H54 (cell line): ENCODE measurements around the gene MAEA.
A peak's percentile ranks its signal among the peaks of the same experiment; 100 is the strongest.
"Not testable (repeated sequence)": the region's sequence is repeated elsewhere in the genome, so short reads cannot be mapped to it uniquely, and the experiment has no call there.

Source experiments
- DNase-seq: peaks from one replicate; pipeline ENCODE4 v3.0.0; 2011; ENCODE audit warnings: low spot score, mixed read lengths; ENCODE audit not compliant: insufficient read length
- FAIRE-seq: peaks from 3 replicates; lab custom pipeline; 2011; peaks lifted over from hg19 to GRCh38; lab: Jason Lieb, UNC
- POLR2A ChIP-seq: IDR thresholded peaks from 2 replicates; pipeline ENCODE4 v1.6.1; 2011; ENCODE audit warnings: low read depth, mild to moderate bottlenecking, low read length

Gene MAEA

DNA sequence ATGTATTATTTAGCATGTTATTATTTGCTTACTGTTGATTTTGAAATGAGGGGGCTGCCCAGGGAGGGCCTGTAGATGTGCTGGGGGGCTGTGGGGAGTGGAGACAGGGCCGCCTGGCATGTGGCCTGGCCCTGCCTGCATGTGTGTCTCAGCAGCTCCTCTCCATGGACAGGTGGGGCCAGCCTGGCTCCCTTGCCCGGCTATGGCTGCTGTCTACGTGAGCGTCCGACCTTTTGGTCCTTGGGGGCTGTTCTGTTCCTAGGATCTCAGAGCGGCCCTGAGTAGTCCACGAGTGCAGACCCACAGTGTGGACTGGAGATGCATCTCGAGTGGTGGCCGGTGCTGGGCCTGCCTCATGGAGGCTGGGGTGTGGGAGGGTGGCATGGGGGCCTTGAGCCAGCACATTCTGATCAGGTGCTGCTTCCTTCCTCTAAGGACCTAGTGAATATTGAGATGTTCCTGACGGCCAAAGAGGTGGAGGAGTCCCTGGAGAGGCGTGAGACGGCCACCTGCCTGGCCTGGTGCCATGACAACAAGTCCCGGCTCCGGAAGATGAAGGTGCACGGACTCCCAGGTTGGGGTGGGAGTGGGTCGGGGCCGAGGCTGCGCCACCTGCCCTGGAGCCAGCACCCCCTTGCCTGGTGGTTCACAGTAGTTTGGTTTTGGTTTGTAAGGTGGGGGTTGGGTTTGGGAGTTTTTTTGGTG, 32.4 kb downstream of the MAEA start:
- no peak for FAIRE-seq
- DNase-seq: no peak
- no peak for TF ChIP-seq POLR2A

GRCh38 chr4:1323280-1323634, 33.6 kb downstream of the MAEA start:
- TF ChIP-seq POLR2A: no peak
- no peak for FAIRE-seq

DNA sequence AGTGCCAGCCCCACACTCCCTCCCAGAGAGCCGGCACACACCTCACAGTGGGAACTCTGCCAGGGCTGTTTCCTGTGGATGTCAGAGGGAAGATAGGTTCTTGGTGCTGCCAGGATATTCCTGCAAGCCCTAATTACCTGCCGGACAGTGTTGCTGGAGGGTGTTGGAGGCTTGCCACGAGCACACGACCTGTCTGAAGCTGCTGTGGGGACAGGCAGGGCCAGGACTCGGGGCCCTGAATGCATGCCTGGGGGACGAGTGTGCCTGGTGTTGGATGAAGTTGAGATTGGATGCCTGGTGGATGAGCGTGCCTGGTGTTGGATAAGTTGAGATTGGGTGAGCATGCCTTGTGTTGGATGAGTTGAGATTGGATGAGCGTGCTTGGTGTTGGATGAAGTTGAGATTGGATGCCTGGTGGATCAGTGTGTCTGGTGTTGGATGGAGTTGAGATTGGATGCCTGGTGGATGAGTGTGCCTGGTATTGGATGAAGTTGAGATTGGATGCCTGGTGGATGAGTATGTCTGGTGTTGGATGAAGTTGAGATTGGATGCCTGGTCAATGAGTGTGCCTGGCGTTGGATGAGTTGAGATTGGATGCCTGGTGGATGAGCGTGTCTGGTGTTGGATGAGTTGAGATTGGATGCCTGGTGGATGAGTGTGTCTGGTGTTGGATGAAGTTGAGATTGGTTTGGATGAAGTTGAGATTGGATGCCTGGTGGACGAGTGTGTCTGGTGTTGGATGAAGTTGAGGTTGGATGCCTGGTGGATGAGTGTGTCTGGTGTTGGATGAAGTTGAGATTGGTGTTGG, 34.1 kb downstream of the MAEA start:
- FAIRE-seq (no peak), DNase-seq (peak; percentile 44)
- TF ChIP-seq POLR2A: no peak

More at GRCh38 chr4:1323280-1323634, 33.6 kb downstream of the MAEA start:
- DNase-seq: no peak

DNA sequence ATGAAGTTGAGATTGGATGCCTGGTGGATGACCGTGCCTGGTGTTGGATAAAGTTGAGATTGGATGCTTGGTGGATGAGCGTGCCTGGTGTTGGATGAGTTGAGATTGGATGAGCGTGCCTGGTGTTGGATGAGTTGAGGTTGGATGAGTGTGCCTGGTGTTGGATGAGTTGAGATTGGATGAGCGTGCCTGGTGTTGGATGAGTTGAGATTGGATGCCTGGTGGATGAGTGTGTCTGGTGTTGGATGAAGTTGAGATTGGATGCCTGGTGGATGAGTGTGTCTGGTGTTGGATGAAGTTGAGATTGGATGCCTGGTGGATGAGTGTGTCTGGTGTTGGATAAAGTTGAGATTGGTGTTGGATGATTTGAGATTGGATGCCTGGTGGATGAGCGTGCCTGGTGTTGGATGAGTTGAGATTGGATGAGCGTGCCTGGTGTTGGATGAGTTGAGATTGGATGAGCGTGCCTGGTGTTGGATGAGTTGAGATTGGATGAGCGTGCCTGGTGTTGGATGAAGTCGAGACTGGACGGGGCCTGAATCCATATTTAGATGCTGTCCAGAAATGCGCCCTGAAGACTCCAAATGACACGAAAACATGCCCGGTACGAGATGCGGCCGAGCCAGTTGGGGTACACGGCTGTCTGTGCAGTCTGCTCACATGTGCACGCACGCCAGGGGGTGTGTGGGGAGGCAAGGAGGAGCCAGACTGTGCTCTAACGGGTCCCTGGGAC, 34.9 kb downstream of the MAEA start:
- FAIRE-seq, DNase-seq: not testable (repeated sequence)

DNA sequence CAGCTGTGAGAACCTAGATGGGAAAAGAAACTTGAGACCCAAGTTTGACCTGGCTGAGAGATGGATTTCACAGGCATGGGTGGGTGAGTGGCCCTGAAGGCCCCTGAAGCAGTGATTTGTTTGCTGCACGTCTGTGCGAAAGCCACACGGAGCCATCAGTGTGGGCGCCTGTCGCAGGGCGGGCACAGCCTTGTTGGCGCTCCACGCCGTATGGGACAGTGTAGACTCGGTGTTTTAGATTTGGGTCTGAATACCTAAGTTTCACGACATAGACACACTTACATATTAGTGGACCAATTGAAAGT, 35.4 kb downstream of the MAEA start:
- DNase-seq (no peak), FAIRE-seq (no peak)
- TF ChIP-seq POLR2A: no peak

DNA sequence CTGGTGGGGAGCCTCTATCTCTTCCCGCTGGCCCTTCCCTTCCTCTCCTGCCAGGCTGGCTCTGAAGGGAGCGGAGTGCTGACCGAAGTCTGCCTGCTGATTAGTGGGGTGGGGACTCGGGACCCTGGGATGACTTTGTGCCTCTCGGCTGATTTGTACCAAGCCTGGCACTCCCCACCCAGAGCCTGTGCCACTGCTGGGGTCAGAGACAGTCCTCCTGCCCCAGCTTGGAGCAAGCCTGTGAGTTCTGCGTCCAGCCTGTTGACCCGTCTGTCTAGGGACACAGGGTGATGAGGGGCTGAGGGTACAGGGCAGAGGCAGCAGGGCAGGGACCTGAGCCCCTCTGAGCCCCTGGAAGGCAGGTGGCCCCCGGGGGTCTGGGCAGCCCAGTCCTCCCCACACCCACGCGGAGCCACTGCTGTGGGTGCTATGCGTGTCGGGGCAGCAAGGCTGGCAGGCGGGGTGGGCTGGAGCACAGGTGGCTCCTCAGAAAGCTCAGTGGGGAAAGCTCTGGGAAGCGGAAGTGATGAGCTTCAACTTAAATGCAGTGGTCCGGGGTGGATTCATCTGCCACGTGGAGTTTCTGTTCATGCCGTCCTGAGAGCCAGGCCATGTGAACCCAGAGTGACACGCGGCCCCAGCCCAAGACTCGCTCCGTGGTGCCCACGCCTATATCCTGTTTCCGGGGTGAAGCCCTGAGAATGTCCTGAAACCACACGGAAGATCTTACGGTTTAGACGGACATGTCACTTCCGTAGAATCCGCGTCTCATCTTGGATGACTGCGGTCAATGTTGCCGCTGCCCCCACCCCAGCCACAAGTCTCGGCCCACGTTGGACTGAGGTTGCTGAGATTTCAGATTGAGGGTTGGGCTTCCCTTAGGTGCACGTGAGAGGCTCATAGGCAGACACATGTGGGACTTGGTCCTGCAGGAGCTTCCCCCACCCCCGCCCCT, 36.3 kb downstream of the MAEA start:
- no peak for TF ChIP-seq POLR2A
- DNase-seq (no peak), FAIRE-seq (no peak)

GRCh38 chr4:1326751-1327525, 37.2 kb downstream of the MAEA start:
- FAIRE-seq (no peak), DNase-seq (no peak)
- no peak for TF ChIP-seq POLR2A

DNA sequence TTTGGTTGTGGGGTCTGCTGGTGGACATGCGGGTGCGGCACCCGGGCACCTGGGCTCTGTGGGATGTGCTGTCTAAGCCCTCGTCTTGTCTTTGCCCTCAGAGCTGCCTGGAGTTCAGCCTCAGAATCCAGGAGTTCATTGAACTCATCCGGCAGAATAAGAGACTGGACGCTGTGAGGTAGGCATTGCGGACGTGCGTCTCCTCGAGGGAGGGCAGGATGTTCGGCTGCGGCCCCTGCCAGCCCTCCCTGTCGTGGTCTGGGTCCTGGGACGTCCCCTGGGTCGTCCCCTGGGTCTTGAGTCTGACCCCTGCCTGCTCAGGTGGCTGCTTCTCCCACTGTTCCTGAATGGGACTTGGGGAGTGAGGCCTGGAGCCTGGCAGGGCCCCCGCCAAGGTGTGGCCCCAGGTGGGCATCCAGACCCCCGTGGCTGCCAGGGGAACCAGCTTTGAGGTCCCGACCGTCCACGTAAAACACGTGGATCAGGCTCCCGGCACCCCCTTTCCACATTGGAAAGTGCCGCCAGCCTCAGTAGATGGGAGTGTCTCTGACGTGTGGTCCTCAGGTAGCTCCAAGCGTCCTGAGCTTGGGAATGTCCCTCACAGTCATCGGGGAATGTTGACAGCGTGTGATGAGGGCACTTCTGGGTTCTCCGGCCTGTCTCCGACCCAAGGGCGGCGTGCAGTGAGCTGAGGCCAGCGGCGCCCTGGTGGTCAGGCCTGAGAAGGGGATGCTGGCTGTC, 38.0 kb downstream of the MAEA start:
- TF ChIP-seq POLR2A: no peak
- DNase-seq (no peak), FAIRE-seq (no peak)

- no peak for FAIRE-seq
- DNase-seq: no peak
- no peak for TF ChIP-seq POLR2A
Observed at GRCh38 chr4:1328267-1329155, 38.8 kb downstream of the MAEA start.

GRCh38 chr4:1329408-1330371, 40.0 kb downstream of the MAEA start:
- FAIRE-seq (no peak), DNase-seq (no peak)
- TF ChIP-seq POLR2A: no peak
